Prostate gland (tissue), 2 donors: ENCODE measurements around the gene FOXP1. TPM values are rescaled to one million over a fixed set of nuclear protein-coding genes. Genes with fewer than 3 reads are reported as not detected.

Source experiments
- DNase-seq: peaks from one replicate; pipeline ENCODE4 v3.0.0-alpha.2; 2019; ENCODE audit warnings: low spot score
- H3K27ac ChIP-seq, 2 donors: fragments of 200-600 bp; sonication (generic); 2 replicates each; pipeline ENCODE4 v1.5.1; 2017 to 2019
- H3K27me3 ChIP-seq: fragments of 200-600 bp; sonication (generic); replicated peaks from 2 replicates; pipeline ENCODE4 v1.5.1; 2019; ENCODE audit not compliant: insufficient read depth
- H3K36me3 ChIP-seq, 2 donors: fragments of 200-600 bp; sonication (generic); 1 replicate in 1 of 2; 2 replicates in 1 of 2; pipeline versions ENCODE4 v1.5.1 to v1.8.1; 2017 to 2019
- H3K4me1 ChIP-seq: fragments of 200-600 bp; sonication (generic); replicated peaks from 2 replicates; pipeline ENCODE4 v1.5.1; 2019
- H3K4me3 ChIP-seq, 2 donors: fragments of 200-600 bp; sonication (generic); 2 replicates each; pipeline ENCODE4 v1.5.1; 2017 to 2019
- H3K9me3 ChIP-seq: fragments of 200-600 bp; sonication (generic); 2 replicates; pipeline ENCODE4 v1.5.1; 2017
- CTCF ChIP-seq, 4 experiments: fragments of 200-600 bp in 2 of 4; fragments of 450-650 bp in 2 of 4; sonication (generic) in 2 of 4; IDR thresholded peaks; 1 replicate in 3 of 4; 2 replicates in 1 of 4; pipeline ENCODE4 v1.5.1; 2016 to 2019; ENCODE audit warnings: antibody characterized with exemption in 4 of 4, mild to moderate bottlenecking in 2 of 4, moderate library complexity in 2 of 4
- POLR2A ChIP-seq: fragments of 450-650 bp; IDR thresholded peaks from one replicate; pipeline ENCODE4 v1.6.1; 2016; ENCODE audit warnings: antibody characterized with exemption, mild to moderate bottlenecking
- POLR2AphosphoS5 ChIP-seq: sonication (generic); formaldehyde crosslinking; IDR thresholded peaks from one replicate; pipeline ENCODE4 v1.6.1; 2017; ENCODE audit warnings: antibody characterized with exemption
- WGBS: methylation state at CpG from one replicate; pipeline ENCODE4 v1.1.5; 2018; 5-methylcytosine and 5-hydroxymethylcytosine counted together
- intact Hi-C: fragments of 100-400 bp; cut with DNase I; formaldehyde crosslinking; loops from one replicate; pipeline ENCODE4 v1.14.2; 2022
- total RNA-seq, 2 donors: library from RNA; depleted of rRNA; stranded (reverse); fragments of >200 nt; gene quantifications; one replicate each; pipeline ENCODE4 v1.1.0, GENCODE V29; 2016

The FOXP1 gene
- total RNA-seq, 2 donors from 2014 or later: 133 to 156 TPM

DNA sequence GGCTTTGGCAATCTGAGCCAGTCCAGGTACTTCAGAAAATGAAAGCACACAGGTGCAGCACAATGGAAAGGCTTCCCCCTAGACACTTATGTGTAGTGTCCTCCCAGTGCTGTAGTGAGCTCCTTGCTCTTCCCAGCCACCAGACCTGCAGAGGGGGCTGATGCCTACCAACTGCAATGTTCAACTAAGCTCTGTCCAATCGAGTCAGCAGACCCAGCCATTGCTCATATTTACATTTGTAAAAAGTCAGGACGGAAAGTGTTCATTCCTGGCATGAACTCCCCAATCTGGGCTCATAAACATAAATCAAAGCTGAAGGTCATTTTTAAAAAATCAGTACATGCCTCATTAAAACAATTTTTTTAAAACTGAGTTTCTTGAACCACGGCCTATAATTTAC lies 73.0 kb downstream of the FOXP1 start:
- H3K27me3 ChIP-seq: no peaks in the 10 kb centered on the region
- H3K4me3 ChIP-seq: no peak overlapping the region
- no peak overlapping the region for H3K27ac ChIP-seq
- 25% methylated on average over 3 of the region's 3 CpGs for WGBS
- no peak for DNase-seq
- intact Hi-C loops: no loop called here
- H3K4me1 ChIP-seq: no peaks in the 10 kb centered on the region
- no peaks in the 10 kb centered on the region for H3K9me3 ChIP-seq
- no peak for TF ChIP-seq POLR2AphosphoS5
- no peak for TF ChIP-seq POLR2A
- no peak for TF ChIP-seq CTCF (IDR thresholded peaks at IDR 0.05)
- H3K36me3 ChIP-seq: no peaks in the 10 kb centered on the region

DNA sequence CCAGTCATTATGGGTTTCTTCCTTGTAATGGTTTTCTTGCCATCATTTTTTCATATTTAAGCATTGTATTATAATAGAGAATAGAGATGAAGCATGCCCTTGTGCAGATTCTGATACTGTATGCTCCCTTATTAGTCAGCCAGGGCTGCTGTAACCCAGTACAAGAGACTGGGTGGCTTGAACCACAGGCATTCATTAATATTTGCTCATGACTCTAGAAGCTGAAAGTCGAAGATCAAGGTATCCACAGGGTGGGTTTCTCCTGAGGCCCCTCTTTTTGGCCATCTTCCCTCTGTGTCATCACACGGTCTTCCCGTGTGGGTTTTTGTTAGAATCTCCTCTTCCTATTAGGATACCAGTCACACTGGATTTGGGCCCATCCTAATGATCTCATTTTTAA lies 74.5 kb downstream of the FOXP1 start:
- Histone ChIP-seq H3K4me1 (no peaks in the 10 kb centered on the region), H3K27ac (no peak overlapping the region), H3K9me3 (no peaks in the 10 kb centered on the region), H3K36me3 (no peaks in the 10 kb centered on the region), H3K4me3 (no peak overlapping the region), H3K27me3 (no peaks in the 10 kb centered on the region)
- WGBS: 73% methylated on average over 3 of the region's 3 CpGs
- no peak for DNase-seq
- no peak for TF ChIP-seq POLR2AphosphoS5
- no peak for TF ChIP-seq POLR2A
- TF ChIP-seq CTCF (IDR thresholded peaks at IDR 0.05): no peak
- intact Hi-C loops: no loop called here

GRCh38 chr3:71505767-71506350 lies 77.7 kb downstream of the FOXP1 start:
- no peak for DNase-seq
- Histone ChIP-seq H3K4me1 (no peaks in the 10 kb centered on the region), H3K27ac (no peak overlapping the region), H3K4me3 (no peak overlapping the region), H3K9me3 (no peaks in the 10 kb centered on the region), H3K27me3 (no peaks in the 10 kb centered on the region), H3K36me3 (no peaks in the 10 kb centered on the region)
- intact Hi-C loops: no loop called here
- WGBS: 53% methylated on average over 10 of the region's 10 CpGs
- TF ChIP-seq CTCF (IDR thresholded peaks at IDR 0.05) (no peak), POLR2AphosphoS5 (no peak), POLR2A (no peak)

- Histone ChIP-seq H3K4me3 (no peak overlapping the region), H3K4me1 (no peaks in the 10 kb centered on the region), H3K27me3 (no peaks in the 10 kb centered on the region), H3K27ac (no peak overlapping the region), H3K36me3 (no peaks in the 10 kb centered on the region), H3K9me3 (no peaks in the 10 kb centered on the region)
- intact Hi-C loops: no loop called here
- no peak for TF ChIP-seq POLR2AphosphoS5
- TF ChIP-seq POLR2A: no peak
- TF ChIP-seq CTCF (IDR thresholded peaks at IDR 0.05): no peak
- 84% methylated on average over 15 of the region's 15 CpGs for WGBS
- DNase-seq: no peak
Measured at GRCh38 chr3:71504250-71505036, 79.1 kb downstream of the FOXP1 start.
